AG04450 (cell line): Measurements from ENCODE around the gene NKX2-1. TPM values are rescaled to one million over a fixed set of nuclear protein-coding genes. Genes with fewer than 3 reads are reported as not detected.

Experiments used
- CTCF ChIA-PET: fragments of 300-600, 350-600 bp; formaldehyde crosslinking; extraction: SDS; loops from one replicate; lab custom pipeline; 2022; ENCODE audit warnings: antibody characterized with exemption, inconsistent platforms; lab: Charles Lee
- POLR2A ChIA-PET: fragments of 350-600 bp; formaldehyde crosslinking; extraction: SDS; loops from one replicate; lab custom pipeline; 2021; ENCODE audit warnings: antibody characterized with exemption, inconsistent platforms; lab: Yijun Ruan, JAX
- DNase-seq: peaks from one replicate; pipeline ENCODE4 v3.0.0-alpha.2; 2011; ENCODE audit warnings: low read depth, low spot score
- H3K27ac ChIP-seq: one replicate; pipeline ENCODE4 v1.5.1; 2012; ENCODE audit warnings: low read depth, low read length, control low read depth
- H3K27me3 ChIP-seq: one replicate; pipeline ENCODE4 v1.6.0; 2012; ENCODE audit warnings: low read length; ENCODE audit not compliant: control insufficient read depth, insufficient read depth
- H3K4me3 ChIP-seq: 2 replicates; pipeline ENCODE4 v1.5.1; 2011; ENCODE audit warnings: mild to moderate bottlenecking, low read depth, low read length, control low read depth
- H3K9me3 ChIP-seq: 2 replicates; pipeline ENCODE4 v1.5.1; 2012; ENCODE audit warnings: low read length; ENCODE audit not compliant: control insufficient read depth, insufficient read depth
- CTCF ChIP-seq: IDR thresholded peaks from 2 replicates; pipeline ENCODE4 v1.5.1; 2011; ENCODE audit warnings: low read depth, low read length, control low read depth, inconsistent platforms
- polyA plus RNA-seq: library from polyadenylated mRNA; depleted of rRNA; stranded (reverse); fragments of >200 nt; gene quantifications from 2 replicates; pipeline ENCODE4 v1.2.3, GENCODE V29; 2011

Gene NKX2-1
- polyA plus RNA-seq, 1 experiment, result not detected

- CTCF ChIA-PET, result no interaction called here
- Histone ChIP-seq H3K9me3 (peaks cover 6% of the 10 kb centered on the region; the same call in 1 of the 2 replicates), H3K27me3 (peaks cover 87% of the 10 kb centered on the region), H3K27ac (no peak overlapping the region), H3K4me3 (no peak overlapping the region)
- POLR2A ChIA-PET, result no interaction called here
- no peak for TF ChIP-seq CTCF
- DNase-seq, result no peak
These were observed 2.6 kb downstream of the NKX2-1 start for GRCh38 chr14:36517242-36518030.

GRCh38 chr14:36516719-36517241 lies 3.3 kb downstream of the NKX2-1 start:
- ChIA-PET CTCF (no interaction called here), POLR2A (interaction anchor here (0.6 kb wide), 1 partner anchor 708 kb away, joined by 3 read pairs; the partner anchor contains the start of gene RALGAPA1)
- H3K27me3 ChIP-seq, result peaks cover 87% of the 10 kb centered on the region
- no peak overlapping the region for H3K4me3 ChIP-seq
- no peak overlapping the region for H3K27ac ChIP-seq
- H3K9me3 ChIP-seq, result peaks cover 6% of the 10 kb centered on the region; the same call in 1 of the 2 replicates
- DNase-seq, result no peak
- TF ChIP-seq CTCF, result no peak

DNA sequence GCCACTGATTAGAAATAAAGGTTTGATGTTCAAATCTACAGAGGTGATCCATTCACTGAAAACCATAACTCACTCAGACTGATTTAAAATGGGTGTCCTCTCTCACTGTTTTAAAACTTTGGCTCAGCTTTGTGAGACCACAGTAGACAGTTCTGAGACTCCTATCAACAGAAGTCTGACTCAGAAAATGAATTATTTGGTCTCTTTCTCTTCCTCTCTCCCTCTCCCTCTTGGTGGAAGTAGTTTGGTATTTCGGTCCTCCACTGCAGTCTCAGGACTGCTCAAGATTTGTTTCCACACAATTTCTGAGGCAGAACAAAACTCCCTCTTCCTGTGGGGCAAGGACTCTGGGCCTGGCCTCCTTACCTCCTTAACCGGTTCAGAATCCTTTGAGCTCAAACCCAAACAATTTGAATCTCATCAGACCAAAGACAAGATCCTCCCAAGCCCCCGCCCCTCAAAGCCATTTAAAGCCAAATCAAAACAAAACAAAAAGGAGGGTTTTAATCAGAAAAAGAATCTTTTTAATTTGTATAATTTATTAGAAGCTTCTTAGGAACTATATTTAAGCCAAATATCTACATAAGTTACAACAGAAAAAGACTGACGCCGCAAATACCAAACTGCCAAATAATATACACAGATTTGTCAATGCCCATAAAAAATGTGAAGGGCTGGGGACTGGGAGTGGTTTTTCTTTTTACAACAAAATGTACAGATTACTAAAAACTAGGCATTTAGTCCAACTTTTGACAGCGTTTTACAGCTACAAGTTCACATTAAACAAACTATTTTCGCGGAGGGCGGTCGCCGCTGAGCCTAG lies 3.9 kb downstream of the NKX2-1 start:
- ChIA-PET POLR2A (interaction anchor here (0.6 kb wide), 1 partner anchor 707 kb away, joined by 3 read pairs; the partner anchor contains the start of gene RALGAPA1), CTCF (no interaction called here)
- Histone ChIP-seq H3K4me3 (no peak overlapping the region), H3K27me3 (peaks cover 81% of the 10 kb centered on the region), H3K9me3 (peaks cover 6% of the 10 kb centered on the region; the same call in 1 of the 2 replicates), H3K27ac (no peak overlapping the region)
- DNase-seq, result no peak
- TF ChIP-seq CTCF, result no peak

GRCh38 chr14:36515105-36515593 lies 4.9 kb downstream of the NKX2-1 start:
- POLR2A ChIA-PET, result no interaction called here
- no peak for TF ChIP-seq CTCF
- H3K4me3 ChIP-seq, result no peak overlapping the region
- H3K9me3 ChIP-seq, result peaks cover 6% of the 10 kb centered on the region; the same call in 1 of the 2 replicates
- CTCF ChIA-PET, result no interaction called here
- H3K27ac ChIP-seq, result no peak overlapping the region
- no peak for DNase-seq
- peaks cover 80% of the 10 kb centered on the region for H3K27me3 ChIP-seq
